ENCODE results near the gene ATG101. TPM values are rescaled to one million over a fixed set of nuclear protein-coding genes. Genes with fewer than 3 reads are reported as not detected.

Gene ATG101
- total and polyA plus RNA-seq, 2 of the 8 experiments (the other 6 are each of a cell fraction or from before 2014, with no cell fraction given) = 49.8 to 55.9 TPM

DNA sequence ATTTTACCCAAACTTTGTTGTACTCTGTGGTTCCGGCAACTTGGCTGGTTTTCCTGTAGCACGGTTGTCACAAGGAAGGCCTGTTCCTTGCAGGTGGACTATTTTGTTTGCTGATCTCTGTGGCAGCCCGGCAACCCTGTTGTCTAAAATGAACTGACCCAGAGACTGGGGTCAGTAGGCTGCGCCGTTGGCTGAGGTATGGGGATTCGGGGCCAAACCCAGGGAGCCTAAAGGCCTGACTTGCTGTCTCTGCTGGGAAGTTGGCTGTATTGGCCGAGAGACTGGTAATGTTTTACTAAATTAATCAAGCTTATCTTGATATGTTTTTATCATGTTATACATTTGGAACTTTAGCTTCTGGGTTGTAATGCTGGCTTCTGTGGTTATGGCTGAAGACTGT, 23.6 kb downstream of the ATG101 start (continued):
- TF ChIP-seq JUN (IDR thresholded peaks at IDR 0.05; ENCODE audit: low read depth, low read length) = no peak
- TF ChIP-seq, protein P1, sequence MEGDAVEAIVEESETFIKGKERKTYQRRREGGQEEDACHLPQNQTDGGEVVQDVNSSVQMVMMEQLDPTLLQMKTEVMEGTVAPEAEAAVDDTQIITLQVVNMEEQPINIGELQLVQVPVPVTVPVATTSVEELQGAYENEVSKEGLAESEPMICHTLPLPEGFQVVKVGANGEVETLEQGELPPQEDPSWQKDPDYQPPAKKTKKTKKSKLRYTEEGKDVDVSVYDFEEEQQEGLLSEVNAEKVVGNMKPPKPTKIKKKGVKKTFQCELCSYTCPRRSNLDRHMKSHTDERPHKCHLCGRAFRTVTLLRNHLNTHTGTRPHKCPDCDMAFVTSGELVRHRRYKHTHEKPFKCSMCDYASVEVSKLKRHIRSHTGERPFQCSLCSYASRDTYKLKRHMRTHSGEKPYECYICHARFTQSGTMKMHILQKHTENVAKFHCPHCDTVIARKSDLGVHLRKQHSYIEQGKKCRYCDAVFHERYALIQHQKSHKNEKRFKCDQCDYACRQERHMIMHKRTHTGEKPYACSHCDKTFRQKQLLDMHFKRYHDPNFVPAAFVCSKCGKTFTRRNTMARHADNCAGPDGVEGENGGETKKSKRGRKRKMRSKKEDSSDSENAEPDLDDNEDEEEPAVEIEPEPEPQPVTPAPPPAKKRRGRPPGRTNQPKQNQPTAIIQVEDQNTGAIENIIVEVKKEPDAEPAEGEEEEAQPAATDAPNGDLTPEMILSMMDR (IDR thresholded peaks at IDR 0.05; ENCODE audit: control extremely low read depth in 1 of 3, insufficient read depth in 1 of 3, low read depth in 1 of 3, low read length in 3 of 3) = no peak
- no peak for TF ChIP-seq PHF8 (conservative IDR thresholded peaks at IDR 0.05; ENCODE audit: low read depth, low read length)
- no peak for TF ChIP-seq POU5F1 (IDR thresholded peaks at IDR 0.05; ENCODE audit: low read depth, low read length)
- no peak for TF ChIP-seq SRF (IDR thresholded peaks at IDR 0.05; ENCODE audit: low read depth, low read length)

Measured in H1 (cell line).